Trophoblast cell (in vitro differentiated cells and primary cell): ENCODE results near the gene ROR1.

ENCODE experiments used
- DNase-seq, 2 donors: peaks; one replicate each; pipeline ENCODE4 v3.0.0-alpha.2; 2016
- H2AFZ ChIP-seq: 2 replicates; pipeline ENCODE4 v1.6.1; 2013; ENCODE audit warnings: low read length, moderate library complexity, mild to moderate bottlenecking; ENCODE audit not compliant: insufficient read depth, poor library complexity
- H2AK5ac ChIP-seq: 2 replicates; pipeline ENCODE4 v1.6.1; 2013; ENCODE audit warnings: mild to moderate bottlenecking, low read length
- H2BK120ac ChIP-seq: 2 replicates; pipeline ENCODE4 v1.6.1; 2013; ENCODE audit warnings: low read length, mild to moderate bottlenecking, moderate library complexity; ENCODE audit not compliant: insufficient read depth, poor library complexity
- H2BK12ac ChIP-seq: 2 replicates; pipeline ENCODE4 v1.6.1; 2013; ENCODE audit warnings: mild to moderate bottlenecking, low read length, moderate library complexity
- H2BK5ac ChIP-seq: 2 replicates; pipeline ENCODE4 v1.6.1; 2013; ENCODE audit warnings: low read length, low read depth, moderate library complexity, mild to moderate bottlenecking; ENCODE audit not compliant: poor library complexity
- H3K14ac ChIP-seq: 2 replicates; pipeline ENCODE4 v1.6.1; 2013; ENCODE audit warnings: mild to moderate bottlenecking, low read length
- H3K18ac ChIP-seq: 2 replicates; pipeline ENCODE4 v1.6.1; 2013; ENCODE audit warnings: mild to moderate bottlenecking, low read length
- H3K23ac ChIP-seq: 2 replicates; pipeline ENCODE4 v1.6.1; 2013; ENCODE audit warnings: low read length
- H3K27ac ChIP-seq: 2 replicates; pipeline ENCODE4 v1.5.1; 2013; ENCODE audit warnings: low read depth, mild to moderate bottlenecking, inconsistent platforms, low read length, moderate library complexity
- H3K27me3 ChIP-seq: 2 replicates; pipeline ENCODE4 v1.6.1; 2013; ENCODE audit warnings: inconsistent platforms, mild to moderate bottlenecking, low read length, moderate library complexity; ENCODE audit not compliant: insufficient read depth
- H3K36me3 ChIP-seq, 2 experiments: 1 replicate in 1 of 2; 2 replicates in 1 of 2; pipeline ENCODE4 v1.6.1; 2013; ENCODE audit warnings: low read length in 2 of 2, mild to moderate bottlenecking in 2 of 2, moderate library complexity in 1 of 2; ENCODE audit not compliant: insufficient read depth in 2 of 2, control insufficient read depth in 1 of 2
- H3K4ac ChIP-seq: 2 replicates; pipeline ENCODE4 v1.6.1; 2013; ENCODE audit warnings: low read depth, mild to moderate bottlenecking, low read length, moderate library complexity
- H3K4me1 ChIP-seq, 2 experiments: 1 replicate in 1 of 2; 2 replicates in 1 of 2; pipeline ENCODE4 v1.6.1; 2013; ENCODE audit warnings: low read length in 2 of 2, mild to moderate bottlenecking in 2 of 2, moderate library complexity in 1 of 2; ENCODE audit not compliant: insufficient read depth in 2 of 2, control insufficient read depth in 1 of 2
- H3K4me2 ChIP-seq: 2 replicates; pipeline ENCODE4 v1.6.1; 2013; ENCODE audit warnings: inconsistent platforms, mild to moderate bottlenecking, low read length, moderate library complexity
- H3K4me3 ChIP-seq: 2 replicates; pipeline ENCODE4 v1.5.1; 2013; ENCODE audit warnings: mild to moderate bottlenecking, low read depth, low read length, inconsistent platforms
- H3K79me1 ChIP-seq: one replicate; pipeline ENCODE4 v1.6.1; 2013; ENCODE audit warnings: low read length
- H3K79me2 ChIP-seq: 2 replicates; pipeline ENCODE4 v1.6.1; 2013; ENCODE audit warnings: low read length, mild to moderate bottlenecking; ENCODE audit not compliant: control insufficient read depth, insufficient read depth, poor library complexity
- H3K9ac ChIP-seq: 2 replicates; pipeline ENCODE4 v1.6.1; 2013; ENCODE audit warnings: mild to moderate bottlenecking, low read length
- H3K9me3 ChIP-seq: 2 replicates; pipeline ENCODE4 v1.6.1; 2013; ENCODE audit warnings: low read depth, mild to moderate bottlenecking, control low read depth, inconsistent platforms, low read length; ENCODE audit not compliant: insufficient read depth
- H4K12ac ChIP-seq: 2 replicates; pipeline ENCODE4 v1.6.1; 2013; ENCODE audit warnings: low read depth, mild to moderate bottlenecking, low read length, moderate library complexity
- H4K8ac ChIP-seq: 2 replicates; pipeline ENCODE4 v1.6.1; 2013; ENCODE audit warnings: low read depth, mild to moderate bottlenecking, low read length, moderate library complexity
- H4K91ac ChIP-seq: one replicate; pipeline ENCODE4 v1.6.1; 2013; ENCODE audit warnings: low read depth, mild to moderate bottlenecking, low read length, moderate library complexity
- WGBS: extraction: QIAGEN DNeasy Blood & Tissue Kit; methylation state at CpG from one replicate; pipeline ENCODE4 v1.1.7; 2013; ENCODE audit warnings: missing lambda C conversion rate; ENCODE audit not compliant: insufficient read length, insufficient coverage; ENCODE audit errors: extremely low coverage; 5-methylcytosine and 5-hydroxymethylcytosine counted together

ROR1 gene

DNA sequence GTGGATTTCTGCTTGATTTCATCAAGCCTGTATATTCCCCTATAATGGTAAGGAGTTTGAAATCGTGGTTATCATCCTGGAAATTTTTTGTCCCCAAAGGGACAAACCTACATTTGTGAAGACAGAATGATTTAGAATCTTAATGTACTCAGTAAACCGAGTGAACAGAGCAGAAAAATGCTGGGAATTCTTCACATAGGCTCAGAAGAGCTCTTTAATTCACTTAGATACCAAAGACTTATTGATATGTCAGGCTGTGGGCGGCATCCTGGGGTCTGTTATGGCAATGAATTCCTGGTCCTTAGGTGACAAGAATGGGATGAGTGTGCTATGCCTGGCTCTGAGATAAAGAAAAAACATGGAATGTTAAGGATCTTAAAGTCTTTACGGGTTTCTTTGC, 74.9 kb downstream of the ROR1 start:
- Histone ChIP-seq H3K36me3 (peaks cover 4 to 6% of the 10 kb centered on the region in 2 experiments), H3K4me2 (no peak overlapping the region), H3K4ac (no peak overlapping the region), H2BK12ac (no peak overlapping the region), H2BK120ac (no peak overlapping the region), H2AFZ (no peak overlapping the region), H3K79me1 (no peaks in the 10 kb centered on the region), H3K79me2 (no peaks in the 10 kb centered on the region), H3K4me1 (peaks cover 3 to 6% of the 10 kb centered on the region in 2 experiments), H3K9me3 (no peaks in the 10 kb centered on the region), H3K23ac (no peak overlapping the region), H4K91ac (no peak overlapping the region), H3K4me3 (no peak overlapping the region), H3K18ac (no peak overlapping the region), H3K9ac (no peak overlapping the region), H2BK5ac (no peak overlapping the region), H2AK5ac (no peak overlapping the region), H3K14ac (no peak overlapping the region), H4K12ac (no peak overlapping the region), H3K27me3 (no peaks in the 10 kb centered on the region), H3K27ac (no peak overlapping the region), H4K8ac (no peak overlapping the region)
- WGBS = no CpG with 5 or more reads among the region's 4 CpGs
- DNase-seq = no peak

- no peak overlapping the region for H3K4me2 ChIP-seq
Observed at GRCh38 chr1:63849149-63849548, 75.3 kb downstream of the ROR1 start.

DNA sequence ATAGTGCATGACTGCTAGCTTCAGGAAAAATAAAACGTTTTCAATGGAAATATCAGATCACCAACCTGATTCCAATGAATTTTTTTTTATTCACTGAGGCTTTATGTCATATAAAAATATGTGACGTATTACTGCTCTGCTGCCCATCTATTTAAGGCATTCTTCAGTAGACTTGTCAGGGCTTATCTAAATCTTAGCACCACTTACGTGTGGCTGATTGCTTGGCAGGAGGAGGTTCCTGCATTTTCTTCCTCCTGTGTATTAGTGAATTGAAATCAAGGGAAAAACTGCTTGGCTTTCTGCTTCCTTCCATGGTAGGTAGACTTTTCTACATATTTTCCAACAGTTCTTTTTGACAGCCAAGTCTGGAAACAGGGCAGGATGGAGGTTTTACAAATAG, 80.3 kb downstream of the ROR1 start:
- H3K4me2 ChIP-seq = no peak overlapping the region
- H3K79me2 ChIP-seq = no peaks in the 10 kb centered on the region
- H3K4me1 ChIP-seq = no peaks in the 10 kb centered on the region

More at GRCh38 chr1:63849149-63849548, 75.3 kb downstream of the ROR1 start:
- Histone ChIP-seq H4K12ac (no peak overlapping the region), H2BK5ac (no peak overlapping the region), H3K4me3 (no peak overlapping the region), H3K9ac (no peak overlapping the region), H2BK12ac (no peak overlapping the region), H3K9me3 (no peaks in the 10 kb centered on the region), H3K36me3 (peaks cover 4% of the 10 kb centered on the region in 2 experiments), H4K8ac (no peak overlapping the region), H3K23ac (no peak overlapping the region), H3K79me1 (no peaks in the 10 kb centered on the region), H3K18ac (no peak overlapping the region), H3K79me2 (no peaks in the 10 kb centered on the region), H4K91ac (no peak overlapping the region), H2BK120ac (no peak overlapping the region), H2AK5ac (no peak overlapping the region), H2AFZ (no peak overlapping the region), H3K4ac (no peak overlapping the region), H3K27ac (no peak overlapping the region), H3K4me1 (peaks cover 1 to 3% of the 10 kb centered on the region in 2 experiments), H3K27me3 (no peaks in the 10 kb centered on the region), H3K14ac (no peak overlapping the region)
- no CpG with 5 or more reads among the region's 1 CpG for WGBS
- DNase-seq = no peak

DNA sequence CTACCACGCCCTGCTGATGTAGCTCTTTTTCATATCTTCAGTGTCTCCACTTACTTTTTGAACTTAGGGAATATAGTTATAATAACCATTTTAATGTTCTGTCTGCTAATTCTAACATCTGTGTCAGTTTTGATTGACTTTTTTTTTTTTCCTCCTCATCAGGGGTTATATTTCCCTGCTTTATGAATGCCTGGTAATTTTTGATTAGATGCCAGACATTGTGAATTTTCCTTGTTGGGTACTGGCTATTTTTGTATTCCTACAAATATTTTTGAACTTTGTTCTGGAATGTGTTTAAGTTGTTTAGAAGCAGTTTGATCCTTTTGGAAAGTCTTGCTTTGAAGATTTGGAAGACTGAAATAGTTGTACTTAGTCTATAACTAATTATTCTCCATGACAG, 82.1 kb downstream of the ROR1 start:
- no peak overlapping the region for H4K12ac ChIP-seq
- no peak overlapping the region for H3K27ac ChIP-seq
- H3K4me3 ChIP-seq = no peak overlapping the region
- no peak overlapping the region for H3K4ac ChIP-seq
- no peaks in the 10 kb centered on the region for H3K79me1 ChIP-seq
- H3K9me3 ChIP-seq = no peaks in the 10 kb centered on the region
- no peak overlapping the region for H2BK12ac ChIP-seq
- H3K9ac ChIP-seq = no peak overlapping the region
- peaks cover 0 to 1% of the 10 kb centered on the region in 2 experiments for H3K36me3 ChIP-seq
- H3K4me2 ChIP-seq = no peak overlapping the region
- H2AK5ac ChIP-seq = no peak overlapping the region
- H3K23ac ChIP-seq = no peak overlapping the region
- peaks cover 3% of the 10 kb centered on the region in 2 experiments for H3K4me1 ChIP-seq
- no peak overlapping the region for H2AFZ ChIP-seq
- DNase-seq = no peak
- H3K79me2 ChIP-seq = peaks cover 2% of the 10 kb centered on the region
- H3K18ac ChIP-seq = no peak overlapping the region
- H2BK5ac ChIP-seq = no peak overlapping the region
- no peak overlapping the region for H2BK120ac ChIP-seq
- no peaks in the 10 kb centered on the region for H3K27me3 ChIP-seq
- no CpG with 5 or more reads among the region's 1 CpG for WGBS
- H3K14ac ChIP-seq = no peak overlapping the region
- H4K91ac ChIP-seq = no peak overlapping the region
- H4K8ac ChIP-seq = no peak overlapping the region

More for the DNA sequence above, 80.3 kb downstream of the ROR1 start:
- Histone ChIP-seq H3K23ac (no peak overlapping the region), H3K79me1 (no peaks in the 10 kb centered on the region), H4K12ac (no peak overlapping the region), H3K36me3 (peaks cover 0 to 1% of the 10 kb centered on the region in 2 experiments), H3K4me3 (no peak overlapping the region), H2BK5ac (no peak overlapping the region), H3K27ac (no peak overlapping the region), H3K14ac (no peak overlapping the region), H2BK12ac (no peak overlapping the region), H4K8ac (no peak overlapping the region), H3K27me3 (no peaks in the 10 kb centered on the region), H3K9ac (no peak overlapping the region), H3K4ac (no peak overlapping the region), H4K91ac (no peak overlapping the region), H2BK120ac (no peak overlapping the region), H2AK5ac (no peak overlapping the region), H3K9me3 (no peaks in the 10 kb centered on the region), H2AFZ (no peak overlapping the region), H3K18ac (no peak overlapping the region)
- DNase-seq = no peak
- WGBS = no CpG with 5 or more reads among the region's 3 CpGs
